HG02870 (cell line): ENCODE data around the gene LMO1.

Source experiments
- ATAC-seq: cut with Tn5 transposase; IDR thresholded peaks from one replicate; pipeline ENCODE4 v1.9.1; 2021; ENCODE audit warnings: mild to moderate bottlenecking, moderate library complexity; ENCODE audit not compliant: unreplicated experiment

LMO1 gene

DNA sequence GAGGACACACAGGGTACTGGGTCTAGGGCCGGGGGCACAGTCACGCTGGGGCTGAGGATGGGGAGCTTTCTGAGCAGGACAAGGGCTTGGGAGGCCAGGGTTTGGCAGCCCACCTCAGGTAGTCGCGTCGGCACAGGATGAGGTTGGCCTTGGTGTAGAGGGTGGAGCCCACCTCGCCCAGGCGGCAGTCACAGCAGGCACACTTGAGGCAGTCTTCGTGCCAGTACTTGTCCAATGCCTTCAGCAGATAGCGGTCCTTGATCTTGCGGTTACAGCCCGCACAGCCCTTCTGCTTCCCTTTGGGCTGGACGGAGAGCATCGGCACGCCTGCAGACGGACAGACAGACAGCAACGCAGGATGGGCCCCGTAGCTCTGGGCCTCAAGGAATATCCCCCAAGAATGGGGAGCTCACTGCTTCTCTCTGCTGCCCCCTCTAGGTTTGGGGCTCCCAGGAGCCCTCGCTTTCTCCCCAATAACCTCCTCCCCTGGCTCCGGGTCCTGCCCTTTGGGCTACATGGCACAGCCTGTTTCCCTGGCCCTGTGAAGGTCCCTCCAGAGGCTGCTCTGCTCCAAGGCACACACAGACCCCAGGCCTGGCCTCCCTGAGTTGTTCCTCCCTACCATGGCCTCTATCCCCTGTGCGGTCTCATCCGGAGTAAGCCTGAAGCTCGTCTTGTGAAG is 33.4 kb downstream of the LMO1 start:
- ATAC-seq, result no peak

DNA sequence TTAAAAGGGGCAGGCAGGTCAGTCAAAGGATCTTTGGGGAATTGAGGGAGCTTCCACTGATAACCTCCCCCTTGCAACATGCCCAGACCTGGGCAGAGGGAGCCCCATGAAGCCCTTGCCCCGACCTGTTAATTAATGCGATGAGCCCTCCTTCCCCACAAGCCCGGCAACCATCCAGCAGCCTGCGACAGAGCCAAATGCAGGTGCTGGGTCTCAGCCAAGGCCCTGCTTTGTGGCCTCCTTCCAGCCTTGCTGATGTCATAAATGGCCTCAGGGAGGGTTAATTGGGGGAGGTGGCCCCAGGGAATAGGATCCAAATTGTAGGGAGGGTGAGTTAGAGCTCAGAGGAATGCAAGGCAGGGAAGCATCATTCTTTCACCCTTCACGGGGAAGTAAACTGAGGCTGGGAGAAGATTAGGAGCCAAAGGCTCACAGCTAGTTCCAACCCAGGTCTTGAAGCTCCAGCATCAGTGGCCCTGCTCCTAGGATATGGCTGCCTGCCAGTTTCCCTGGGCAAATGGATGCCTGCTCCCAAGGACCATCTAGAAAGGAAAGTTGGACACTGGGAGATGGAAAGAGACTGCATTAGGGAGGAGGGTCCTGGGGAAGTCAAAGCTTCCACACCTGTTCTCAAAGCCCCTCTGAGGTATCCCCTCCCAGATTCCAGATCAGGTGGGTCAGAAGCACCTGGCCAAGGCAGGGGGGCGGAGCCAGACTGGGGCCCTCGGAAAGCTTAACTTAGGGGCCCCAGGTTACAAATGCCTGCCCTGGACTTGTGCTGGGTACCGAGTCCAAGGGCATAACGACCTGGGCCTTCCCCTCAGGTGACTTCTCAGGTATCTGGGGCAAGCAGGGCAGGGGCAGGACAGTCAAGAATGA is 34.1 kb downstream of the LMO1 start:
- ATAC-seq, result no peak

DNA sequence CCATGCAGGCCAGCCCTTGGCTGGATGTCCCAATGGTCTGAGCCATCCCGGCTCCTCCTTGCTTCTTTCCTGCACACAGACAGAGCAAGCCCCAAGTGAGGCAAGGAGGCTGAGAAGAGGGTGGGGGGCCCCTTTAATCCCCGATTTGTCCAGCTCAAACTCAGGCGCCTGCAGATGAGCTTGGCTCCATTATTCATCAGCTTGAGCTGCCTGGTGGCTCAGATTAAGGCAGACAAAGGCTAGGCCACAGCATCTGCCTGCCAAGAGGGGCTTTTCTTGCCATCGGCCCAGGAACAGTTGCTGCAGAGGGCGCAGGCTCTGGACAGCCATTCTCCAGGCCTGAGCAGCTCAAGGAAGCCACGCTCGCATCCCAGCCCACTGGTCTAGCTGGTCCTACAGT is 35.4 kb downstream of the LMO1 start:
- no peak for ATAC-seq

DNA sequence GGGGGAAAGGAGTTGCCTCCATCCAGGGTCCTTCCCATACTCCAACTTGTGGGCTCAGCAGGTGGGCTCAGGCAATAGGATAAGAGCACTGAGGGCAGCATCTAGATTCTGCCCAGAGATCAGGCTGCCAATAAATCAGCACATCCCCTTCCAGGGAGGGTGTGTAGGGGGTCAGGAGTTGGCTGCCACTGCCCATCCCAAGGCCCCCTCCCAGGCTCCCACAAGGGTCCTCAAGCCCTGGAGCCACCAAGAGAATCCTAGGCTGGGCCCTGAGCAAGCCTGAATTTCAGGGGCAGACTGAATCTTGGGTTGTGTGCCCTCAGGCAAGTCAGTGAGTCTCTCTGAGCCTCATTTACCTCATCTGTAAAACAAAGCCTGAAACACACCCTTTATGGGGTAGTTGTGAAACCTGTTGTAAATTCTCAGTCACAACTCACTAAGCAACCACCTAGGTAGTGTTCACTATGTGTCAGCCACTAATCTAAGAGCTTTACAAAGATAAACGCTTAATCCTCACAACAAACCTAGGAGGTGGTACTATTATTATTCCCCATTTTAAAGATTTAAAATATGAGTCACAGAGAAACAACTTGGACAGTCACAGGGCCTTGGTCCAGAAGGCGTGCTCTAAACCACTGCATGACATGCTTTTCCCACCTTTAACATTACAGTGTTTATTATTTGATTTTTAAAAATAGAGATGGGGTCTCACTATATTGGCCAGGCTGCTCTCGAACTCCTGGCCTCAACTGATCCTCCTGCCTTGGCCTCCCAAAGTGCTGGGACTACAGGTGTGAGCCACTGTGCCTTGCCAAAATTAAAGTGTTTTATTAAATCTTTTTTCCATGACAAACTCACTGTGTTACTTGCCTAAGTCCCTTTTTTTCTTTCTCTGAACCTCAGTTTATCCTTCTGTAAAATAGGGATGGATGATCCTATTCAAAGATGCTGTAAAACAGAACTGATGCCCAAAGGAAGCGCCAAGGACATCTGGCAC is 36.2 kb downstream of the LMO1 start:
- ATAC-seq, result no peak

DNA sequence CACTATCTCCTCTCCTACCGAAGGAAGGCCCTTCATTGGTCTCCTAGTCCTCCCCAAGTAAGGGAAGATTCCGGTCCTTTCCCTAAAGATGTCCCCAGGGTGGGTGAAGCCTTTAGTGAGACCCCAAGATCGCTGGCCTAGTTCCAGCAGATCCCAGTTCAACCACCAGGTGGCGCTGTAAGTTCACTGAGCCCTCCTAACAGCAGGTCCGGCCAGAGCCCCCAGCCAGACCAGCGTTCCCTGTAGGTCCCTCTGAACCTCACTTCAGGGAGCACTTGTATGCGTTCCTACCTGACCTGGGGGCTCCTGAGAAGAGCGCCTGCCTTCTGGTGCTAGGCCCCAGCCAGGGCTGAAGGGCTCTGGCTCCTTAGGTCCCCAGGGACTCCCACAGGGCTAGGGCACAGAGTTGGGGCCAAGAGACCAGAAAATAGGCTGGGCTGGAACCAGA is 38.1 kb downstream of the LMO1 start:
- ATAC-seq, result peak; percentile 48

DNA sequence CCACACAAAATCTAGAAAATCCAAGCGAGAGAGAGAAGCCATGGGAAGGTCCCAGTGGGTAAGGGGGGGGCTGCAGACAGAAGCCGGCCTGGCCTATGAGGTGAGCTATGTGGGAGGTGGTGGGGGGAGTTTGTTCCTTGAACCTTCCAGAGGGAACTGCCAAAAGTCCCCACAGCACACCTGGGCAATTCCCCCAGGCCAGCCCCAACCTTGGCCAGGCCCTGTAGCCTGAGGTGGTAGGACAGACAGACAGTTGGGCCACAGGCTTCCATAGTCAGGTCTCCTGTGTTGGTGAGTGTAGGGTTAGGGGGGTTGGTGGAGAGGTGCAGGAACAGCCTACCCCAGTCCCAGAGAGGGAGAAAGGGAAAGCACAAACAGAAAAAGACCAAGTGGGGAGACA is 39.0 kb downstream of the LMO1 start:
- no peak for ATAC-seq

DNA sequence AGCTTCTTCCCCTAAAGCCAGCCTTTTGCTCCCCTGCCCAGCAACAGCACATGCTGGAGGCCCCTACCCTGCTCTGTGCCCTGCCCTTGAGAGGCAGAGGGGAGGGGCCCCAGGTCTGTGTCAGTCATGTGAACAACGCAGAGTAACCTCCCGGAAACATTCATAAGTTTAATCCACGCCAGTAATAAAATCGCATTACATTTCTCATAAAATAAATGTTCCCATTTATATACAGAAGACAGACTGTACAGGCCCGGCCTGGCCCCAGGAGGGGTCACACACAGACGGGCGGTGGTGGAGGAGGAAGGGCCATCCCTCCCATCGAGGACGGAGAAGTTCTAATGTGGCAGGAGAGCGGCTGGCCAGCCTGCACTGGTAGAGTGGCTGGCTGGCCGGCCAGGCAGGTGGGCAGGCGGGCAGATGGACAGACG is 39.5 kb downstream of the LMO1 start:
- ATAC-seq, result no peak

DNA sequence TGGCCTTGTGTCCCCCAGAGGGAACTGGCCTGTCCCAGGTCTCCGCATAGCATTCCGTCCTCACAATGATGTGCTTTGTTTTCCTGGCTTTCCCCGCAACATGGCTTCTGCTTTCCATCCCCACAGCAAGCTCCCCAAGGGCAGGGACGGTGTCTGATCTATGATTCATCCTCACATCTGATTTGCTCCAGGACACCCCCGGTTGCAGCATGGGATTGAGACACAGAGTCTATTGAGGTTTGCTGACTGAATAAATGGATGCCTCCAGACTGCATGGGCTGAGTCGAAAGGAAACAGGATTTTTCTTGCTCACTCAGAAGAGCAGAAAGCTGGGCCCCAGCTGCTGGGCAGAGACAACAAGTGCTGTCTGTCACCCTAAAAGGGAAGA is 40.2 kb downstream of the LMO1 start:
- ATAC-seq, result no peak

DNA sequence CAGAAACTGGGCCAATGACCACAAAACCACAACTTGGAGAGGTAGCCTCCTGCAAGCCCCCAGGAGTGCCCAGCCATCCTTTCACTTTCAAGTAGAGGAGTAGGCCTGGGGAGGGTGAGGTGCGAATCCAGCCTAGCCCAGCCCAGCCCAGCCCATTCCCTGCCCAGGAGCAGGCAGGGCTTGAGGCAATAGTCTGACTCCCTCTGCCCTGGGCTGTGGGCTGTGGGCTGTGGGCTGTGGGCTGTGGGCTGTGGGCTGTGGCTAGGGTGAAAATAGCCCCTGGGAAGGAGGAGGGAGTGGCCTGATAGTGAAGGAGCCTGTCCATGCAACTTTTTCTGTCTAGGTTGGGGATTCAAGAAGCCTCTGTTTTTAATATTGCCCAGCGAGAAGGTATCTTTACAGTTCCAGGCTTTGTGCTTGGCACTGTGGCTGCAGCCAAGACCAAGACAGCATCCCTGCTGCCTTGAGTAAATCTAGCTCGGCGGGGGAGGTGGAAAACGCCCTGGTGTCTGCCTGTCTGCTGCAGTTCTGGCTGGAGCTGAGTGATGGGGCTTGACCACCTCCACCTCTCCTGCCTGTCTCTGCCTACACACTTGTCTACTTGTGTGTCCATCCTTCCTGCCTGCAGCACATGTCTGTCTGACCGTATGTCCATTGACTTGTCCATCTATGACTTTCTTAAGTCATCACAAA is 40.7 kb downstream of the LMO1 start:
- no peak for ATAC-seq

DNA sequence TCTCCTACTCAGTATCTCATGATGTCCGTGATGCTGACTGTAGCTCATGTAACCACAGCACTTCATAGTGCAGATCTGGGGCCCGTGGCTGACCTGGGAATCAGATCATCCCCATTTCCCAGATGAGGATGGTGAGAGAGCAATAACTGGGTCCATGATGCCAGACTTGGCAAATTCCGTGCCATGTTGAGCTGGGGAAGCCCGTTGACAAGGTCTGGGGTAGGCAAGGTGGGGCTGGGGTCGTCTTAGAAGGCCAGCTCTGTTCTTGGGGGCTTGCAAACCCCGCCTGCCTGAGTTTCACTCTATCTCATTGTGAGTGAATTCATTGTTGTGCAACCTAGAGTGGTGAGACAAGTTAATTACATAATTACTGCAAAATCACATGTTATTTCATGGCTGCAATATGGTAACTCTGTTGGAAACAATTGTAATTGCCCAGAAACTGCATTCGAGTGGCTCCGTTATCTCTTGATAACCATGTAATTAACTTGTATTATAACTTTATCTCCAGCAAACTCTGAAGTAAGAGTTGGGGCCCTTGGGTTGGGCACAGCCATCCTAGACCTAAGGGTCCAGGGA is 41.7 kb downstream of the LMO1 start:
- ATAC-seq, result no peak

DNA sequence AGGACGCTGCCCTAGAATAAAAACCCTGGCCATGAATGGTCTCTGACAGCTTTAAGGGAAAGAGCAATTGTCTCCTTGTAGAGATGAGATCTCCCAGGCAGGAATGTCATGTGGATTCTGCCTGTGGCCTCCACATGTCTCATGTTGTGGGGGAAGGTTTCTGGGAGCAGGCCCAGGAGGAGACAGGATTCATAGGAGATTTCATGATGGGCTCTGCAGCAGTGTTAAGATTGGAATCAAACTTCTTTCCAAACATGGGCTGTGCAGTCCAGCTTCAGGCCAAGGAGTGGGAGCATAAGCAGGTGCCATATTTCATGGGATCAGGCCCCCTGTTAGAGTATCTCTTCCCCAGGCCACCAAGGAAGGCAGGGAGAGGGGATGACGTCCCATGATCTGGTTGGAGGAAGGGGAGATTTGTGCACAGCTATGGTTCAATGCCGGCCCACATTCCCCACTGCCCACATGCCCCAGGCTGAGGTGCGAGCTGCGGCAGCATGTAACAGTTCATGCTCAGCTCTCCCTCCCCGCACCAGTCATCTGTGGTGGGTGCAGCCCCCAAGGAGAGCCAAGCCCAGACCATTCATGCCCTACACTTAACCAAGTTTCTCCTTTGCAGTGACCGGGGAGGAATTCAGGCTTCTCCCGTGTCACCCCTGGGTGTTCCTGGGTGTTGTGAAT is 42.5 kb downstream of the LMO1 start:
- ATAC-seq, result no peak

DNA sequence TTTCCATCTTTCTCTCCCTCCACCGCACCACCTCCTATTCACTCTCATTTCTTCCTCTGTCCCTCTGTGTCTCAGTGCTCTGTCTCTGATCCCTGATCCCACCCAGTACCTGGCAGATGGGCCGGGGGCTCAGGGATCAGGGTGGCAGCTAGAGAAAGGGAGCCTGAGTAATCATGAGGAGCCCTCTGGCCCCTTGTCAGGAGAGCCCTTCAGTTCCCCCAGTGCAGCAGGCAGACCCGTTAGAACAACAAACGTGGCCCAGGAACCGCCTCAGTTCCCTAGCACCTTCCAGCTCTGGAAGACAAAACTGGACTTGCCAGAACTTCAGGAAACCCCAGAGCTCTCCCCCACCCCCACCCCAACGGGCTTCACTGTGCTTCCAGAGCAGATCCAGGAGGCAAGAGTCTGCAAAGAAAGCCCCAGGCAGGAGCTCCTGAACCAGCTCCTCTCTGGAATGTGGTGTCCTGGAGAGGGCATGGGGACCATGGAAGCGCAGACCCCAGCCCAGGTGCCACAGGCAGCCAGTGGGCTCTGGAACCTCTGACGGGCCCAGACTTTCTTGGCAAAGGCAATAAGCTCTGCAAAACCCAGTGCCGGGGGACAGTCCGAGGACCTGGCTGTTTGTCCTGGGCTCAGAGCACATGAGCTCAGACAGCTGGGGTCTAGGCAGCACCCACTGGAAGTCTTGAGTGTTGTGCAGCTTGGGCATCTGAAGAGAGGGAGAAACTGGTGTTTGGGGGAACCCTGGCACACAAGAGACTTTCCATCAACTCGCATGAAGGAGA is 43.2 kb downstream of the LMO1 start:
- no peak for ATAC-seq

DNA sequence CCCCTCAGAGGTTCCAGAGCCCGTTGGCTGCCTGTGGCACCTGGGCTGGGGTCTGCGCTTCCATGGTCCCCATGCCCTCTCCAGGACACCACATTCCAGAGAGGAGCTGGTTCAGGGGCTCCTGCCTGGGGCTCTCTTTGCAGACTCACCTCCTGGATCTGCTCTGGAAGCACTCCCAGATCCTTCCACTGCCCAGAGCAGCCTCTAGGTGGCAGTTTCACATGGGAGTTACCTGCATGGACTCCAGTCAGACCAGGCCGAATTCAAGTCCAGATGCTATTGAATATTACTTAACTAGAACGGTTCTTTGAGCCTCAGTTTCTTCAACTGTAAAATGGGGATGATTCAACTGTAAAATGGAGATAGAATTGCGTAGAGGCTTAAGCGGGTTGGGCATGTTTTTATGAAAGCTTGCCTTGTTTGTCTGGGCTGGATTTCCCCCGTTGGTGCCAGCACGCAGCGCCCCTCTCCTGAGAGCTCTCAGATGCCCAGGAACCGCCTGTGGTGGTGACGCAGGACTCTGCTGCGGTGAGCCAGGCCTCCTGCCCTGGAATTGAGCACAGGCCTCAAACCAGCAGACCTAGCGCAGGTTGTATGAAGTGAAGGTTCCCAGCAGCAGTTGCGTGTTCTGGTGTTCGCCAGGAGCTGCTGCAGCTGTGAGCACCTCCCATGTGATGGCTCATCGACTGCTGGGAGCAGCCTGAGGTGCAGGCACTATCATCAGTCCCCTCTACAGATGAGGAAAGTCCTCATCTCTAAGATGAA is 44.2 kb downstream of the LMO1 start:
- peak; percentile 61 for ATAC-seq

DNA sequence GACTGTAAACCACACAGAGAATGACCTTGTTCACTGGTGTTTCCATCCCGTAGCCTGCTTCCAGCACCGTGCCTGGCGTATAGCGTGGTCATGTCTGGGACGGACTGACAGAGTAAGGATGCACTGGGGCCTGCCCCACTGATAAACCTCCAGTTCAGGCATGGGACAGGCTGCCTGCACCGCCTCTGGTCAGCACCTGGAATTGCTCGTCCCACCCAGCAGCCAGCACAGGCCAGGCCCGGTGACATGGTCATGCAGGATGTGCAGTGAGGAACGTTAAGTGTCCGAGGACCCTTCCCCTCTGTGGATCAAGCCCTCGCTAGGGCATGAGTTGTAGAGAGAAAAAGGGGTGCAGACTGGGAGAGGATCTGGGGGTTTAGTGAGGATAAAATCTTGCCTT is 44.8 kb downstream of the LMO1 start:
- ATAC-seq, result no peak

DNA sequence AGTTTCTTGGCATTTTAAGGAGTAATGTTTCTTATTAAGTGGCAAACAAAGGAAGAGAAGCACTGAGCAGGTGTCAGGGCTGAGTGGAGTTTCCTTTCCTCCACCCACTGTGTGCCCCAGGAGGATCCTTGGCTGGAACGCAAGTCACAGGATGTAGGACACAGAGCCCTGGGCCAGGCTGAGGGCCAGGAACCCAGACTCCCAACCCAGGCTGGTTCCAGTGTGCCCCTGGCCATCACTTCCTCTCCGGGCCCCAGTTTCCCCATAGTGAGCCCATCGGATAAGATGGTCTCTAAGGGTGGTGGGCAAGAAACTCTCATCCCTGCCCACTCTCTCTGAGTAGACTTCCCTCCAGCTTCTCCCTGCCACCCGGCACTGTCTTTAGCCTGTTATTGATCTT is 45.3 kb downstream of the LMO1 start:
- ATAC-seq, result no peak

DNA sequence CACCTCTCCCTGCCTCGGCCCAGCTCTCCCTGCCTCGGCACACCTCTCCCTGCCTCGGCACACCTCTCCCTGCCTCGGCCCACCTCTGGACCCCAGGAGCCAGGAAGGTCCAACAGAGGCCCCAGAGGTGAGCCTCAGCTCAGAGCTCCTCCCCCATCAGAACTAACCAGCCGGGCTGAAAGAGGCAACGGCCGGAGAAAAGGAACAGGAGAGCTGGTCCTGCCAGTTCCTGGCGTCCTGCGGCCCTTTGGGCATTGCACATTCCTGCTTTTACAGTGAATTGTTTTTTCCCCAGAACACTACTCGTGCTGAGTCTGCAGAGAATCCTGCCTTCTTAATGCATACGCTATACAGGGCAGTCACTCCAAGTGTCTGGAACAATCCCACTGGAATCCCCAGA is 45.8 kb downstream of the LMO1 start:
- ATAC-seq, result no peak

DNA sequence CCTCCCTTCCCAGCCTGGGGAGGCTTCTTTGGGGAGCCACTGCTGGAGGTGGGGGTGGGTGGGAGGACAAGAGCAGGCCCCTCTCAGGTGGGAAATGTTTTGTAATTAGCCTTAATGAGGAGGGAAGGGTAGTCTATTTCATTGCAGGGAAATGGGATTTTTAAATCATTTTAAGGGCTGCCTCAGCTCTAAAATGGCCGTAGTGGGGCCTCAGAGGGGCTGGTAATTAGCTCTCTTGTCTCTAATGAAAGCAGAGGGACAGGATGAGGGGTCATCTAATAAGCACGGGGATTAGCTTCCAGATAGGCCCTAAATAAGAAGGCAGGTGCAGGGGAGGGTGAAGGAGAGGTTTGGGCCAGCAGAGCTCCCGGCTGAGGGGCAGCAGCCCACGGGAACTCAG is 46.5 kb downstream of the LMO1 start:
- ATAC-seq, result no peak

DNA sequence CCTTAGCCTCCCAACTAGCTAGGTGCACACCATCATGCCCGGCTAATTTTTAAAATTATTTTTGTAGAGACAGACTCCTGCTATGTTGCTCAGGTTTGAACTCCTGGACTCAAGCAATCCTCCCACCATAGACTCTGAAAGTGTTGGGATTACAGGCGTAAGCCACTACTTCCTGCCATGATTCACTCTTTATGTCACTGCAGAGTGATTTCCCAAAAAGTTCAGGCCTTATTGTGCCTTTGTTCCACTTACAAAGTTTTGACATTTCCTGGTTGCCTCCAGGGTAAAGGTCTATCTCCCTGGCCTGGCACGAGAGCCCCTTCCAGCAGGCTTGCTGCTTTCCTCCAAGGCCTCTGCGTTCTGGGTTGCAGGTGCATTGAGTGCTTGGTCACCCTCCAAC is 50.3 kb downstream of the LMO1 start:
- ATAC-seq, result no peak
